Osteoblast (primary cell): ENCODE results near the gene CAMTA1. TPM values are rescaled to one million over a fixed set of nuclear protein-coding genes. Genes with fewer than 3 reads are reported as not detected.
A peak's percentile ranks its signal among the peaks of the same experiment; 100 is the strongest.

Source experiments
- DNase-seq: peaks from one replicate; pipeline ENCODE4 v3.0.0; 2011; ENCODE audit warnings: low spot score, mixed read lengths; ENCODE audit not compliant: insufficient read length; ENCODE audit errors: missing footprints
- H2AFZ ChIP-seq: 2 replicates; pipeline ENCODE4 v1.6.0; 2011; ENCODE audit warnings: mild to moderate bottlenecking, low read length
- H3K27ac ChIP-seq: 2 replicates; pipeline ENCODE4 v1.5.1; 2011; ENCODE audit warnings: mild to moderate bottlenecking, low read depth, low read length, moderate library complexity
- H3K27me3 ChIP-seq: 2 replicates; pipeline ENCODE4 v1.6.0; 2012; ENCODE audit warnings: mild to moderate bottlenecking, control low read depth, inconsistent platforms, low read length, moderate library complexity; ENCODE audit not compliant: insufficient read depth
- H3K36me3 ChIP-seq: 2 replicates; pipeline ENCODE4 v1.5.1; 2011; ENCODE audit warnings: mild to moderate bottlenecking, low read length, control low read depth, moderate library complexity; ENCODE audit not compliant: insufficient read depth
- H3K4me1 ChIP-seq: 2 replicates; pipeline ENCODE4 v1.5.1; 2011; ENCODE audit warnings: mild to moderate bottlenecking, low read length, control low read depth, moderate library complexity; ENCODE audit not compliant: insufficient read depth
- H3K4me2 ChIP-seq: 2 replicates; pipeline ENCODE4 v1.6.0; 2011; ENCODE audit warnings: mild to moderate bottlenecking, low read length; ENCODE audit not compliant: insufficient read depth
- H3K4me3 ChIP-seq: fragments of 200-600 bp; sonication (generic); 3 replicates; pipeline ENCODE4 v1.5.1; 2012; ENCODE audit warnings: mild to moderate bottlenecking, low read length, inconsistent platforms; ENCODE audit not compliant: insufficient read depth
- H3K79me2 ChIP-seq: 2 replicates; pipeline ENCODE4 v1.6.0; 2012; ENCODE audit warnings: mild to moderate bottlenecking, low read length, control low read depth, inconsistent platforms; ENCODE audit not compliant: insufficient read depth
- H3K9me3 ChIP-seq: 2 replicates; pipeline ENCODE4 v1.5.1; 2011; ENCODE audit warnings: low read depth, low read length, control low read depth
- H4K20me1 ChIP-seq: 2 replicates; pipeline ENCODE4 v1.6.0; 2012; ENCODE audit warnings: mild to moderate bottlenecking, low read length, control low read depth; ENCODE audit not compliant: insufficient read depth
- CTCF ChIP-seq: IDR thresholded peaks from 2 replicates; pipeline ENCODE4 v1.5.1; 2011; ENCODE audit warnings: mild to moderate bottlenecking, low read depth, low read length, moderate library complexity; ENCODE audit errors: extremely low read depth
- total RNA-seq: library from RNA; depleted of rRNA; stranded (reverse); fragments of >200 nt; gene quantifications from 2 replicates; pipeline ENCODE4 v1.2.3, GENCODE V29; 2012

Gene CAMTA1
- total RNA-seq, 1 donor, result 47.4 TPM

DNA sequence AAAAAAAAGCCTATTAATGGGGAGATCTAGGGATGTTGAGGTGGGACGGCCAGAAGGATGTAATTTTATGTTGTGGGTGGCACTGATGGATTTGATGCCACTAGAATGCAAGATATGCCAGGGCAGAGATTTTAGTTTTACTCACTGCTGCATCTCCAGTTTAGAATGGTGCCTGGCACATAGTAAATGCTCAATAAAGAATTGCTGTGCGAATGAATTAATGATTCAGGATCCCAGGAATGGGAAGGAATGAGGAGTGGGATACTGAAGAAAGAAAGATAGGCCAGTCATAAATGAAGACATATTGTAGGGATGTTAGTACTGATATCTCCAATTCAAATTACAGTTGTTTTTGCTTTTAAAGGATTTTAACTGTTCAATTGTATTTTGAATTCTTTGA is 72.6 kb downstream of the CAMTA1 start:
- no peak for TF ChIP-seq CTCF
- no peak overlapping the region for H3K27ac ChIP-seq
- H3K4me1 ChIP-seq, result peaks cover 19% of the 10 kb centered on the region
- H3K4me2 ChIP-seq, result no peak overlapping the region
- H4K20me1 ChIP-seq, result peaks cover 2% of the 10 kb centered on the region
- H3K4me3 ChIP-seq, result no peak overlapping the region
- peaks cover 9% of the 10 kb centered on the region for H3K36me3 ChIP-seq
- no peaks in the 10 kb centered on the region for H3K27me3 ChIP-seq
- DNase-seq, result no peak
- H3K9me3 ChIP-seq, result no peaks in the 10 kb centered on the region
- no peak overlapping the region for H2AFZ ChIP-seq
- peaks cover 10% of the 10 kb centered on the region for H3K79me2 ChIP-seq

- no peak for DNase-seq
- peaks cover 3% of the 10 kb centered on the region for H3K36me3 ChIP-seq
- no peaks in the 10 kb centered on the region for H3K9me3 ChIP-seq
- H3K27ac ChIP-seq, result peak overlapping the region; percentile 89
- peaks cover 2% of the 10 kb centered on the region for H4K20me1 ChIP-seq
- TF ChIP-seq CTCF, result no peak
- H3K27me3 ChIP-seq, result no peaks in the 10 kb centered on the region
- peaks cover 19% of the 10 kb centered on the region for H3K4me1 ChIP-seq
- H3K4me2 ChIP-seq, result no peak overlapping the region
- H3K79me2 ChIP-seq, result peaks cover 15% of the 10 kb centered on the region
- H2AFZ ChIP-seq, result no peak overlapping the region
- no peak overlapping the region for H3K4me3 ChIP-seq
Observed at GRCh38 chr1:6858596-6858995, 73.3 kb downstream of the CAMTA1 start.

DNA sequence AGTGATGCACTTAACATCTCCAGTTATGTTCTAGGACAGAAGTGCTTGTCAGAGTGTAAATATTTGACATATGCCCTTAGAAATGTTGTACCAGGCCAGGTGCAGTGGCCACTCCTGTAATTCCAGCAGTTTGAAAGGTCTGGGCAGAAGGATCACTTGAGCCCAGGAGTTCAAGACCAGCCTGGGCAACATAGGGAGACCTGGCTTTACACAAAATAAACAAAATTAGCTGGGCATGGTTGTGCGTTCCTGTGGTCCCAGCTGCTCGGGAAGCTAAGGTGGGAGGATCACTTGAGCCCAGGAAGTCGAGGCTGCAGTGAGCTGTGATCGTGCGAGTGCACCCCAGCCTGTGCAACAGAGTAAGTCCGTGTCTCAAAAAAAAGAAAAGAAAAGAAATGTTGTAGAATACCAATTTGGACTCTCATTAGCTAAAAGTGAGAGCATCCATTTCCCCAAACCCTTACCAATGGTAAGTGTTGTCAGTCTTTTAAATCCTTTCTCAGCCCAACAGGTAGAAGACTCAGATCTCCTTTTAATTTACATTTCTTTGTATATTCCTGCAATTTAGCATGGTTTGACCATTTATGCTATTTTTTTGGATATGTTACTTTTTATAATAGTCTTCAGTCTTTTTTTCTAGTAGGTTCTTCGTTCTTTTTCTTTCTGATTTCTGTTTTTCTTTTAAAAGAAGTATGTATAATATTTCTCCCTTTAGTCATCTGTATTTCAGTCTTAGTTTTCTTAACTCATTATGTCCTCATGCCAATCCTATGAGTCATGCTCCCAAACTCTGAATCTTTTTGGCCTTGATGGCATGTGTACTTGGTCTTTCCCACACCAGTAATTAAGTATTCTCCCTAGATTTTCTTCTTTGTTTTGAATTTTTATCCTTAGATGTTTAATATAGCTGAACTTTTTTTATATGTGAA is 74.4 kb downstream of the CAMTA1 start:
- H3K4me3 ChIP-seq, result peak overlapping the region; percentile 59
- H4K20me1 ChIP-seq, result peaks cover 2% of the 10 kb centered on the region
- H3K4me1 ChIP-seq, result peaks cover 26% of the 10 kb centered on the region
- no peaks in the 10 kb centered on the region for H3K27me3 ChIP-seq
- H3K27ac ChIP-seq, result peak overlapping the region; percentile 89
- DNase-seq, result no peak
- no peaks in the 10 kb centered on the region for H3K36me3 ChIP-seq
- H2AFZ ChIP-seq, result peak overlapping the region; percentile 23
- TF ChIP-seq CTCF, result no peak
- no peaks in the 10 kb centered on the region for H3K9me3 ChIP-seq
- H3K79me2 ChIP-seq, result peaks cover 21% of the 10 kb centered on the region
- peak overlapping the region; percentile 91 for H3K4me2 ChIP-seq

GRCh38 chr1:6860401-6860800 is 75.1 kb downstream of the CAMTA1 start:
- Histone ChIP-seq H3K4me1 (peaks cover 26% of the 10 kb centered on the region), H3K27me3 (no peaks in the 10 kb centered on the region), H3K36me3 (no peaks in the 10 kb centered on the region), H3K4me2 (peak overlapping the region; percentile 91), H3K9me3 (no peaks in the 10 kb centered on the region), H3K4me3 (peak overlapping the region; percentile 20), H3K79me2 (peaks cover 23% of the 10 kb centered on the region), H2AFZ (no peak overlapping the region), H4K20me1 (peaks cover 2% of the 10 kb centered on the region), H3K27ac (peak overlapping the region; percentile 89)
- TF ChIP-seq CTCF, result no peak
- DNase-seq, result no peak
